AG09319 (cell line): ENCODE results near the gene KIF11.

Experiments
- DNase-seq: peaks from one replicate; pipeline ENCODE4 v3.0.0-alpha.2; 2010; ENCODE audit warnings: low read depth; ENCODE audit errors: extremely low read depth
- CTCF ChIP-seq: IDR thresholded peaks from 2 replicates; pipeline ENCODE4 v1.5.1; 2011; ENCODE audit warnings: low read depth, mild to moderate bottlenecking, inconsistent platforms, low read length, moderate library complexity

KIF11 gene

DNA sequence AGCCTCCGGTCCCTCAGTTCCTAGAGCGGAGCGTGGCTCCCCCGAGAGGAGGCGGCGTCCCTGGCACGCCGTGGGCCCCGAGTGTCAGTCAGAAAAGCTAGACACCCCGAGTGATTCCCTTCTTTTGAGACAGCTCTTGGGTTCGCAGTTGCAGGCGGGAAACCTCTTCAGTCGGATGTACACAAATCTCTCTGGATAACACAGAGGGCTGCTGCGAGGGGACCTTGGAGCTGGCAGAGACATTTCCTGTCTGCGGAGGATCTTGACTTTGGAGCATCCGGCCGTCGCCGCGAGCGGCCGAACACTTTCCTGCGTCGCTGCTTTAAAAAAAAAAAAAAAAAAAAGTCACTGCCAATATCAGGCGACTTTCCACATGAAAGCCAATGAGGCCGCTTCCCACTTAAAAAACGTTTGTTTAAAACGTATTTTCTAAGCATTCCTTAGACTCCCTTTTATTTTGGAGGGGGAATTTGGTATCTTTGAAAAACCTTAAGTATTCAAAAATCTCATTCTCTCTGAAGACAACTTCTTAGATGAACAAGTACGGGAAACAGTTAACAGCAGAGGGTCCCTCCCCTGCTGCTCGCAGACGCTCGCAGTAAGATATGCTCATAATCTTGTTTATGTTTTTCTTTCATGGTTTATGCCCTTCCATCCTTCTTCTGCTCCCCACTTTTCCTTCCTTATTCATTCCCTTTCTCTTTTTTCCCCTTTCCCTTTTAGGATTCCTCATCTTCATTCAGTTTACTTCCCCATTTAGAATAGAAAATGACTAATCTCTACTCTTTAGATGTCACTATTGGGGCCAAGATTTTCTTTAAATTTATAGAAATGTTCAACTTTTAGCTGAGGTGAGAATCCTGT is 106.8 kb downstream of the KIF11 start:
- no peak for DNase-seq
- no peak for TF ChIP-seq CTCF

DNA sequence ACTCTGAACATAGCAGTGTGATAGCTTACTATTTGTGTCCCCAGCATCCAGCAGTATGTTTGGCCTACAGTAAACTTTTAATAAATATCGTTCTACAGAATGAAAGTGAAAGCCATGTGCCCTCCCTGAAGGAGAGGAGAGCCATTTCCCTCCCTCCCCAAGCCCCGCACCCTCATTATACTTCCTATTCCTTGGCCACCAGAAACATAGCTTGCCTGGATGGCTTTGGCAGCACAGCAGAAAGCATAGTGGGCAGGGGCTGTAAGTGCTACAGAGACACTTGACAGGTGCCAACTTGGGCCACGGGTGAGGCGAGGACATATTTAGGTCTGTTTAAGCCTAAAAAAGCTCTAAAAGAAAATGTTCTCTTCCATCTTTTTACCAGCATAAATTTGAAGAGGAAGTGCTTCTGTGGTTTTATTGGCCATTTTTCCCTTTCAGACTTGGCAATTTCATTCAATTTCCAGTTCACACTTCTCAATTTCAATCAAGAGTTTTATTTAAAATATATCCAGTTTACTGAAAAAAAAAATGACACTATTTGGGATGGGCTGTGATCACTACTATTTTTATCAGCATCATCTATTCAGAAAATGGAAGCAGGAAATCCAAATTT is 109.5 kb downstream of the KIF11 start:
- DNase-seq: no peak
- no peak for TF ChIP-seq CTCF
